Epithelial cell of proximal tubule (primary cell): ENCODE measurements around the gene PRKCSH. TPM values are rescaled to one million over a fixed set of nuclear protein-coding genes. Genes with fewer than 3 reads are reported as not detected.

Source experiments
- DNase-seq: peaks from one replicate; pipeline ENCODE4 v3.0.0-alpha.2; 2011; ENCODE audit warnings: low read depth
- H3K4me3 ChIP-seq: 2 replicates; pipeline ENCODE4 v1.5.1; 2011; ENCODE audit warnings: low read depth, mild to moderate bottlenecking, low read length
- CTCF ChIP-seq: conservative IDR thresholded peaks from 2 replicates; pipeline ENCODE4 v1.5.1; 2012; ENCODE audit warnings: low read depth, mild to moderate bottlenecking, low read length
- total RNA-seq: library from RNA; depleted of rRNA; stranded (reverse); fragments of >200 nt; gene quantifications from 2 replicates; pipeline ENCODE4 v1.2.3, GENCODE V29; 2015

PRKCSH gene
- total RNA-seq, 1 donor from 2014 or later, result 243 TPM

GRCh38 chr19:11486661-11487503 is 51.4 kb downstream of the PRKCSH start:
- TF ChIP-seq CTCF, result no peak
- no peak overlapping the region for H3K4me3 ChIP-seq
- no peak for DNase-seq

GRCh38 chr19:11489378-11489777 is 53.9 kb downstream of the PRKCSH start:
- H3K4me3 ChIP-seq, result no peak overlapping the region
- no peak for TF ChIP-seq CTCF
- DNase-seq, result no peak

- H3K4me3 ChIP-seq, result no peak overlapping the region
- TF ChIP-seq CTCF, result no peak
- no peak for DNase-seq
Observed at GRCh38 chr19:11494634-11495285, 59.3 kb downstream of the PRKCSH start.

- DNase-seq, result no peak
- no peak overlapping the region for H3K4me3 ChIP-seq
- TF ChIP-seq CTCF, result no peak
Observed at GRCh38 chr19:11495481-11495880, 60.0 kb downstream of the PRKCSH start.

GRCh38 chr19:11495885-11496284 is 60.5 kb downstream of the PRKCSH start:
- DNase-seq, result no peak
- no peak overlapping the region for H3K4me3 ChIP-seq
- no peak for TF ChIP-seq CTCF

GRCh38 chr19:11496391-11497163 is 61.1 kb downstream of the PRKCSH start:
- peak; percentile 79 for TF ChIP-seq CTCF
- no peak overlapping the region for H3K4me3 ChIP-seq
- DNase-seq, result peak; percentile 16
